Endothelial cell (in vitro differentiated cells): Measurements from ENCODE around the gene ST7. TPM values are rescaled to one million over a fixed set of nuclear protein-coding genes. Genes with fewer than 3 reads are reported as not detected.
A peak's percentile ranks its signal among the peaks of the same experiment; 100 is the strongest.

Experiments
- DNase-seq: peaks from one replicate; pipeline ENCODE4 v3.0.0; 2021; ENCODE audit warnings: low spot score
- H3K27ac Mint-ChIP-seq: one replicate; pipeline ENCODE4 v1.8.0; 2021; ENCODE audit warnings: mixed read lengths, inconsistent platforms; ENCODE audit not compliant: unreplicated experiment
- H3K27me3 Mint-ChIP-seq: one replicate; pipeline ENCODE4 v1.8.0; 2021; ENCODE audit warnings: mild to moderate bottlenecking, moderate library complexity, mixed read lengths, inconsistent platforms; ENCODE audit not compliant: unreplicated experiment
- H3K36me3 Mint-ChIP-seq: one replicate; pipeline ENCODE4 v1.8.0; 2021; ENCODE audit warnings: mild to moderate bottlenecking, low read depth, mixed read lengths, inconsistent platforms; ENCODE audit not compliant: unreplicated experiment
- H3K4me1 Mint-ChIP-seq: one replicate; pipeline ENCODE4 v1.8.0; 2021; ENCODE audit warnings: mild to moderate bottlenecking, mixed read lengths, inconsistent platforms; ENCODE audit not compliant: unreplicated experiment
- H3K4me3 Mint-ChIP-seq: one replicate; pipeline ENCODE4 v1.8.0; 2021; ENCODE audit warnings: mild to moderate bottlenecking, mixed read lengths, inconsistent platforms; ENCODE audit not compliant: unreplicated experiment
- H3K9me3 Mint-ChIP-seq: one replicate; pipeline ENCODE4 v1.8.0; 2021; ENCODE audit warnings: mixed read lengths, inconsistent platforms; ENCODE audit not compliant: unreplicated experiment
- CTCF ChIP-seq: fragments of 200-600 bp; sonication (generic); IDR thresholded peaks from one replicate; pipeline ENCODE4 v1.5.0; 2021; ENCODE audit warnings: antibody characterized with exemption; ENCODE audit not compliant: unreplicated experiment
- total RNA-seq: library from RNA; stranded (reverse); fragmentation: NEBNext Ultra II Directional; extraction: Animal tissue kit (Norgen Biotek cat#: 25700); gene quantifications from one replicate; pipeline ENCODE4 v1.2.1, GENCODE V29; 2021; ENCODE audit not compliant: unreplicated experiment

The ST7 gene
- total RNA-seq, 1 donor from 2014 or later = 44.1 TPM

DNA sequence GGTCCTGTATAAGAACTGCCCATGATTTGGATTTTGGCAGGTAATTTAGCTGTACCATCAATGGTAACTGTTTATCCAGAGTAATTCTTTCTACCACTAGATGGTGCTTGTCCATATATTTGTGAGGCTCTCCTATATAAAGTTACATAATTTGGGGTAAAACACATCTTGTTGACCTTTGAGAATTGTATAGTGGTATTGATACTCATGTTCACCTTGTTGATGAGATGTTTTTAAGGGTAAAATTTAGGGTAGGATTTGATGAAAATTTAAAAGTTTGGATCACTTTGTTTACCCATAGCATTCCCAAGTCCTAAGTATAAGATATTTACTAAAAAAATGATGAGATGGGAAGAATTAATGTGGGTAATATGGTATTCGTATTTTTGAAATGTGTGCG lies 31.6 kb downstream of the ST7 start:
- peaks cover 4% of the 10 kb centered on the region for H3K27me3 Mint-ChIP-seq
- no peak for DNase-seq

DNA sequence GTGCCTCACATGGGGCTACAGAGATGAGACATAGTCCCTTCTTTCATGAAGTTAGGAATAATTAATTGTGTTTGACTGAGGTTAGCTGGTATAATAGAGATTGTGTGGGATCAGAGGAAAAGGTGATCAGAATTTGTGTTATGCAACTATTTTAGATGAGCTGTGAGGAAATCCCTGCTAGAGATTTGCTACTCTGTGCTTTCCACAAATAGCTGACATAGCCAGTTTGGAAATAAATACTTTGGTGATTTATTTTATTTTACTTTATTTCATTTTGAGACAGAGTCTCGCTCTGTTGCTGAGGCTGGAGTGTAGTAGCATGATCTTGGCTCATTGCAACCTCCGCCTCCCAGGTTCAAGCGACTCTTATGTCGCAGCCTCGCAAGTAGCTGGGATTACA lies 32.3 kb downstream of the ST7 start:
- peaks cover 5% of the 10 kb centered on the region for H3K36me3 Mint-ChIP-seq

More for the DNA sequence above, 31.6 kb downstream of the ST7 start:
- H3K4me1 Mint-ChIP-seq = peaks cover 30% of the 10 kb centered on the region
- no peaks in the 10 kb centered on the region for H3K9me3 Mint-ChIP-seq
- no peak overlapping the region for H3K4me3 Mint-ChIP-seq
- no peak overlapping the region for H3K27ac Mint-ChIP-seq
- peak; percentile 75 for TF ChIP-seq CTCF
- no peaks in the 10 kb centered on the region for H3K36me3 Mint-ChIP-seq

GRCh38 chr7:116986611-116987565 lies 33.6 kb downstream of the ST7 start:
- peaks cover 22% of the 10 kb centered on the region for H3K4me1 Mint-ChIP-seq
- H3K4me3 Mint-ChIP-seq = no peak overlapping the region
- no peak overlapping the region for H3K27ac Mint-ChIP-seq
- H3K27me3 Mint-ChIP-seq = peaks cover 2% of the 10 kb centered on the region
- peaks cover 18% of the 10 kb centered on the region for H3K36me3 Mint-ChIP-seq
- DNase-seq = no peak
- H3K9me3 Mint-ChIP-seq = no peaks in the 10 kb centered on the region
- TF ChIP-seq CTCF = no peak

More for the DNA sequence above, 32.3 kb downstream of the ST7 start:
- TF ChIP-seq CTCF = no peak
- H3K27ac Mint-ChIP-seq = no peak overlapping the region
- no peaks in the 10 kb centered on the region for H3K9me3 Mint-ChIP-seq
- no peak for DNase-seq
- peaks cover 25% of the 10 kb centered on the region for H3K4me1 Mint-ChIP-seq
- peaks cover 4% of the 10 kb centered on the region for H3K27me3 Mint-ChIP-seq
- no peak overlapping the region for H3K4me3 Mint-ChIP-seq

DNA sequence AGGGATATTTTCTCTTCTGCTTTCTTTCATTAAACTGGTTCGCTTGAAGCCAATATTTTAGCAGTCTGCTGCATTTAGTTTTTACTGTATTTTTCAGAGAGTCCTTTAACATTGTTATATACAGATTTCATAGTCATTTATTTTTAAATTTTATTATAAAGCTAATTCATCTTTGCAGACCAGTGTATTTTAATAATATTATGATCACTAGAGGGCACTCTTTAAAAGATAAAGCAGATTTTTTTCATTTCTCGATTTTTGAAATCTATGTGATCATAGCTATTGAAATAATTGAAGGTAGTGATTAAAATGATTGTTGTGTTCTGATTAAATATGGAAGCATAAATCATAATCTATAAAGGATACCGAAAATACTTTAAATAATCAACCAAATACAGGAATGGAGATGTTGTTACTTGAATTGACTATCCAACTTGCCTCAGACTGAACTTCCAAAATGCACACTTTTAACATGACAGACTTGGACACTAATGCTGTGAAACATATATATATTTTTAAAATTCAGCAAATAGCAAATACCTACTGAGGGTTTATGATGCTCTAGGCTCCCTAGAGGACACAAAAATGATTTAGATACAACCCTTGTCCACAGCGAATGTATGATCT lies 35.2 kb downstream of the ST7 start:
- peaks cover 32% of the 10 kb centered on the region for H3K36me3 Mint-ChIP-seq
- no peaks in the 10 kb centered on the region for H3K9me3 Mint-ChIP-seq
- DNase-seq = no peak
- H3K27ac Mint-ChIP-seq = no peak overlapping the region
- peak; percentile 62 for TF ChIP-seq CTCF
- peaks cover 19% of the 10 kb centered on the region for H3K4me1 Mint-ChIP-seq
- H3K4me3 Mint-ChIP-seq = no peak overlapping the region
- peaks cover 5% of the 10 kb centered on the region for H3K27me3 Mint-ChIP-seq

- peaks cover 5% of the 10 kb centered on the region for H3K27me3 Mint-ChIP-seq
- H3K36me3 Mint-ChIP-seq = peaks cover 32% of the 10 kb centered on the region
- DNase-seq = no peak
- TF ChIP-seq CTCF = no peak
- H3K4me3 Mint-ChIP-seq = no peak overlapping the region
- peaks cover 7% of the 10 kb centered on the region for H3K4me1 Mint-ChIP-seq
- H3K27ac Mint-ChIP-seq = no peak overlapping the region
- H3K9me3 Mint-ChIP-seq = no peaks in the 10 kb centered on the region
Observed at GRCh38 chr7:116990056-116990455, 36.8 kb downstream of the ST7 start.
